Eye (tissue), 1 donor: Measurements from ENCODE around the gene PLPP4.

Source experiments
- DNase-seq: peaks from one replicate; pipeline ENCODE4 v3.0.0-alpha.2; 2015

The PLPP4 gene

GRCh38 chr10:120457431-120458172 is 575 bp downstream of the PLPP4 start:
- DNase-seq, result peak; percentile 37

- DNase-seq, result no peak
Observed at GRCh38 chr10:120458432-120458831, 1.4 kb downstream of the PLPP4 start.

GRCh38 chr10:120459185-120459584 is 2.2 kb downstream of the PLPP4 start:
- no peak for DNase-seq

- DNase-seq, result no peak
Observed at GRCh38 chr10:120460186-120460585, 3.2 kb downstream of the PLPP4 start.

GRCh38 chr10:120460776-120461175 is 3.7 kb downstream of the PLPP4 start:
- DNase-seq, result no peak

- DNase-seq, result no peak
Observed at GRCh38 chr10:120462018-120462682, 5.1 kb downstream of the PLPP4 start.

- no peak for DNase-seq
Observed at GRCh38 chr10:120465138-120465537, 8.1 kb downstream of the PLPP4 start.

- DNase-seq, result no peak
Observed at GRCh38 chr10:120466006-120466405, 9.0 kb downstream of the PLPP4 start.

GRCh38 chr10:120473593-120473992 is 16.6 kb downstream of the PLPP4 start:
- no peak for DNase-seq

- DNase-seq, result no peak
Observed at GRCh38 chr10:120474956-120475355, 17.9 kb downstream of the PLPP4 start.

- DNase-seq, result no peak
Observed at GRCh38 chr10:120475844-120476791, 19.1 kb downstream of the PLPP4 start.

GRCh38 chr10:120477021-120477742 is 20.2 kb downstream of the PLPP4 start:
- no peak for DNase-seq

GRCh38 chr10:120477743-120478141 is 20.7 kb downstream of the PLPP4 start:
- no peak for DNase-seq

GRCh38 chr10:120478386-120478785 is 21.4 kb downstream of the PLPP4 start:
- DNase-seq, result no peak

GRCh38 chr10:120479506-120479905 is 22.5 kb downstream of the PLPP4 start:
- no peak for DNase-seq

GRCh38 chr10:120480065-120480600 is 23.1 kb downstream of the PLPP4 start:
- no peak for DNase-seq

- DNase-seq, result no peak
Observed at GRCh38 chr10:120480848-120481247, 23.8 kb downstream of the PLPP4 start.

GRCh38 chr10:120483006-120483405 is 26.0 kb downstream of the PLPP4 start:
- no peak for DNase-seq

GRCh38 chr10:120483651-120484301 is 26.7 kb downstream of the PLPP4 start:
- DNase-seq, result no peak

- DNase-seq, result no peak
Observed at GRCh38 chr10:120485946-120486345, 28.9 kb downstream of the PLPP4 start.

- no peak for DNase-seq
Observed at GRCh38 chr10:120486671-120487205, 29.7 kb downstream of the PLPP4 start.

- no peak for DNase-seq
Observed at GRCh38 chr10:120490288-120490687, 33.3 kb downstream of the PLPP4 start.
